Smooth muscle cell (in vitro differentiated cells): ENCODE measurements around the gene ICAM2. TPM values are rescaled to one million over a fixed set of nuclear protein-coding genes. Genes with fewer than 3 reads are reported as not detected.

Experiments
- DNase-seq: peaks from one replicate; lab custom pipeline; 2025; ENCODE audit not compliant: unreplicated experiment; lab: John Stamatoyannopoulos, UW
- H2AFZ ChIP-seq: fragments of 200-600 bp; sonication (generic); 2 replicates; pipeline ENCODE4 v1.6.0; 2016; ENCODE audit warnings: antibody characterized with exemption, low read depth, mild to moderate bottlenecking
- H3F3A ChIP-seq: fragments of 200-600 bp; sonication (generic); 2 replicates; pipeline ENCODE4 v1.6.0; 2017; ENCODE audit warnings: antibody characterized with exemption, low read depth
- H3K27ac ChIP-seq: fragments of 200-600 bp; sonication (generic); 2 replicates; pipeline ENCODE4 v1.5.1; 2016; ENCODE audit warnings: low read depth, mild to moderate bottlenecking
- H3K27me3 ChIP-seq: fragments of 200-600 bp; sonication (generic); 2 replicates; pipeline ENCODE4 v1.6.1; 2016; ENCODE audit warnings: low read depth, mild to moderate bottlenecking
- H3K36me3 ChIP-seq: fragments of 200-600 bp; sonication (generic); 2 replicates; pipeline ENCODE4 v1.5.1; 2016; ENCODE audit warnings: low read depth
- H3K4me1 ChIP-seq: fragments of 200-600 bp; sonication (generic); 2 replicates; pipeline ENCODE4 v1.5.1; 2016; ENCODE audit warnings: low read depth
- H3K4me2 ChIP-seq: fragments of 200-600 bp; sonication (generic); 2 replicates; pipeline ENCODE4 v1.6.0; 2016; ENCODE audit warnings: mild to moderate bottlenecking
- H3K4me3 ChIP-seq: fragments of 200-600 bp; sonication (generic); 2 replicates; pipeline ENCODE4 v1.5.1; 2016; ENCODE audit warnings: mild to moderate bottlenecking
- H3K79me2 ChIP-seq: fragments of 200-600 bp; sonication (generic); 2 replicates; pipeline ENCODE4 v1.6.0; 2016; ENCODE audit warnings: low read depth, mild to moderate bottlenecking
- H3K9ac ChIP-seq: fragments of 200-600 bp; sonication (generic); 2 replicates; pipeline ENCODE4 v1.6.0; 2016; ENCODE audit warnings: low read depth
- H3K9me3 ChIP-seq: fragments of 200-600 bp; sonication (generic); replicated peaks from 2 replicates; pipeline ENCODE4 v1.5.1; 2016; ENCODE audit warnings: low read depth
- H4K20me1 ChIP-seq: fragments of 200-600 bp; sonication (generic); 2 replicates; pipeline ENCODE4 v1.6.0; 2016; ENCODE audit warnings: low read depth
- WGBS: methylation state at CpG from one replicate; pipeline ENCODE4 v1.1.7; 2016; ENCODE audit warnings: low lambda C conversion rate; 5-methylcytosine and 5-hydroxymethylcytosine counted together
- polyA plus RNA-seq: library from polyadenylated mRNA; unstranded; fragments of >200 nt; fragmentation: Nextera tagmentation; extraction: Ambion mirVana; gene quantifications from 2 replicates; pipeline ENCODE4 v1.2.1, GENCODE V29; 2016
- total RNA-seq: library from RNA; depleted of rRNA; stranded (reverse); fragments of >200 nt; gene quantifications from 2 replicates; pipeline ENCODE4 v1.2.3, GENCODE V29; 2014
- TF ChIP-seq, protein P1 (sequence below): fragments of 200-600 bp; sonication (generic); IDR thresholded peaks from 2 replicates; pipeline ENCODE4 v1.5.1; 2017; ENCODE audit warnings: borderline replicate concordance, mild to moderate bottlenecking, antibody characterized with exemption; ENCODE audit not compliant: insufficient read depth, poor library complexity, severe bottlenecking

The ICAM2 gene
- total and polyA plus RNA-seq, 2 experiments from 2014 or later: 1.0 TPM; not detected in 1

DNA sequence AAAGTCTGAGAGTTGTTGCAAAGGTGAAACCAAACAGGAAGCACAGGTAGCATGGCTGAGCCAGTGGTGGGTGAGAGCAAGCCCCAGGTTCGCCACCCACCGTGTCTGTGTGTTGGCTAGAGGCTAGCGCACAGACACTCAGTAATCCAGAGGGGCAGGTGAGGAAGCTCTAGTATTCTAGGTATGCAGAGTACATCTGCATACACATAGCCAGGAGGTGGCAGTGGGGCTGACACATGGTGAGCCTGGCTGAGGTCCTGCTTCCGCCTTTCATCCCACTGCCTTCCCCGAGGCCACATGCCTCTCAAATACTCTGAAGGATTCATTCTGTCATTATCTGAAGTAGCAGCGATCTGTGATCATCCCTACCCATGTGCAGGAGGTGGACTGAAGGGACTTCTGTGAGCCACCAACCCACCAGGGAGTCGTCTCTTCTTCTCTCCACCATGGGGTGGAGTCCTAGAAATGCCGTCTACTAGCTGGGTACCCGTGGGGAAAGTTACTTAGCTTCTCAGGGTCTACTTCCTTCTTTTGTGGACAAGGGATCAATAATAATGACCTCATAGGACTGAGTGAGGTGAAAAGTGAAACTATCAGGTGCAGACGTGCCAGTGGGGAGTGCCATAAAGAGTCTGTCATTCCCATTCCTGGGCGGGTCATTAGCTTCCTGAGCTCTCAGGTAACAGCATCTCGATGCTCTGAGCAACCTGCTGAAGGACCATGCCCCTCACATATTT is 36.0 kb upstream of the ICAM2 start:
- Histone ChIP-seq H3K4me3 (no peak overlapping the region), H3K79me2 (no peaks in the 10 kb centered on the region), H4K20me1 (no peaks in the 10 kb centered on the region), H2AFZ (no peak overlapping the region), H3F3A (no peaks in the 10 kb centered on the region), H3K36me3 (peaks cover 5% of the 10 kb centered on the region), H3K4me2 (no peak overlapping the region), H3K9ac (no peak overlapping the region), H3K9me3 (no peaks in the 10 kb centered on the region), H3K27me3 (no peaks in the 10 kb centered on the region), H3K4me1 (no peaks in the 10 kb centered on the region), H3K27ac (no peak overlapping the region)
- TF ChIP-seq, protein P1, sequence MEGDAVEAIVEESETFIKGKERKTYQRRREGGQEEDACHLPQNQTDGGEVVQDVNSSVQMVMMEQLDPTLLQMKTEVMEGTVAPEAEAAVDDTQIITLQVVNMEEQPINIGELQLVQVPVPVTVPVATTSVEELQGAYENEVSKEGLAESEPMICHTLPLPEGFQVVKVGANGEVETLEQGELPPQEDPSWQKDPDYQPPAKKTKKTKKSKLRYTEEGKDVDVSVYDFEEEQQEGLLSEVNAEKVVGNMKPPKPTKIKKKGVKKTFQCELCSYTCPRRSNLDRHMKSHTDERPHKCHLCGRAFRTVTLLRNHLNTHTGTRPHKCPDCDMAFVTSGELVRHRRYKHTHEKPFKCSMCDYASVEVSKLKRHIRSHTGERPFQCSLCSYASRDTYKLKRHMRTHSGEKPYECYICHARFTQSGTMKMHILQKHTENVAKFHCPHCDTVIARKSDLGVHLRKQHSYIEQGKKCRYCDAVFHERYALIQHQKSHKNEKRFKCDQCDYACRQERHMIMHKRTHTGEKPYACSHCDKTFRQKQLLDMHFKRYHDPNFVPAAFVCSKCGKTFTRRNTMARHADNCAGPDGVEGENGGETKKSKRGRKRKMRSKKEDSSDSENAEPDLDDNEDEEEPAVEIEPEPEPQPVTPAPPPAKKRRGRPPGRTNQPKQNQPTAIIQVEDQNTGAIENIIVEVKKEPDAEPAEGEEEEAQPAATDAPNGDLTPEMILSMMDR: no peak
- WGBS: 62% methylated on average over 12 of the region's 12 CpGs
- DNase-seq: no peak

DNA sequence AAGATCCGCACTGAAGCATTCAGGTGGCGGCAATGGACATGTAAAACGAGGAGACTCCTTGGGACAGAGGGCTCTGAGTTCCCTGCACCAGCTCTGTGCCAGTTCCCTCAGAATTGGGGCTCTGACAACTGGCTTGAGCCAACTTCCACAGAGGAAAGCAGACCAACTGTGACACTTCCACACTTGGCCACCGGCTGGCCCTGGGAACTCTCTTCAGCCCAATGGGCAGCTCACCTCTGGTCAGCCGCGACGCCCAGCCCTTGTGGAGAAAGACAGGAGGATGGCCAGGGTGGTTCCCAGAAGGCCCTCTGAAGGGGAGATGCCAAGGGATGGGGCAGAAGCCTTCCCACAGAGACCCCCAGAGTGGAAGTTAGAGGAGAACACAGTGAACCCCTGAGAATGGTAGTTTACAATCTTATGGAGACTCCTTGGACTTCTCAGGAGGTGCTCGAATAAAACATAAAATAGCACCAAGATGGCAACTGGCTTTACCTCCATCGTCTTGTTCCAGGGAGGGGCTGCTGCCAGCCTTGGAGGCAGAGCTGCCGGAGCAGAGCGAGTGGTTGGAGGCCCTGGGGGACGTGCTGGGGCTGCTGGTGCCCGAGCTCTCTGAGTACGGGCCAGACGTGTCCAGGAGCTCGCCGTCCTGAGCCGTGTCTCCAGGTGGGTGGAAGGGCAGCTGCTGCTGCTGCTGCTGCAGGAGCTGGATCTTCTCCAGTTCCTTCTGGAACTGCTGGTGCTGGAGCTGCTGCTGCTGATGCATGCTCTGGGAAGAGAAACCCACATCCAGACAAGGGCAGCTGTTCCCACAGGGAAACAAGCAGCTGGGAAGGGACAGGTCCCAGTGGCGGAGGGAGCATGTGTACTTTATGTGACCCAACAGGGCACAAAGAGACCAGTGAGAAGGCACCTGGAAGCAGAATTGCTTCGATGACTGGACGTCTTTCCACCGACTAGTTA is 35.0 kb upstream of the ICAM2 start:
- Histone ChIP-seq H3K36me3 (peaks cover 5% of the 10 kb centered on the region), H3K4me3 (no peak overlapping the region), H3K4me2 (no peak overlapping the region), H3K9ac (no peak overlapping the region), H3K4me1 (no peaks in the 10 kb centered on the region), H4K20me1 (no peaks in the 10 kb centered on the region), H2AFZ (no peak overlapping the region), H3K79me2 (no peaks in the 10 kb centered on the region), H3K9me3 (no peaks in the 10 kb centered on the region), H3F3A (no peaks in the 10 kb centered on the region), H3K27ac (no peak overlapping the region), H3K27me3 (no peaks in the 10 kb centered on the region)
- TF ChIP-seq, protein P1: no peak
- DNase-seq: no peak
- WGBS: 96% methylated on average over 22 of the region's 22 CpGs

DNA sequence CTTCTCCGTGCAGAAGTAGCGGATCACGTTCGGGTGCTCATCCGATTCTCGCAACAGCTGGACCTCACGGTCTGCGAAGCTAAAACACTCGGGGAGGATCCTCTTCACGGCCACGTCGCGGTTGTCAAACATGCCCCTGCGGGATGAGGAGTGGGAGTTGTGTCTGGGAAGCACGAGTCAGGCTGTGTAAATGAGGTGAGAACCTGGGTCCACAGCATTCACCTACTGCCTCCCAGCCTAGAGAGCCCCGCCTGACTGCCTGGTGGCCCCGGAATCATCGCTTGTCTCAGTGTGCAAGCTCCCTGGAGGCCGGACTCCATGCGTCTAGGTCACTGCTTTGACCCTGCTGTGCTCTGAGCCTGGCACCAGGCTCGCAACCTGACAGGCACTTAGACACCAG is 33.9 kb upstream of the ICAM2 start:
- Histone ChIP-seq H3K36me3 (peaks cover 5% of the 10 kb centered on the region), H3F3A (no peaks in the 10 kb centered on the region), H3K27me3 (no peaks in the 10 kb centered on the region), H3K4me1 (no peaks in the 10 kb centered on the region), H3K27ac (no peak overlapping the region), H3K9ac (no peak overlapping the region), H3K79me2 (no peaks in the 10 kb centered on the region), H3K4me2 (no peak overlapping the region), H3K4me3 (no peak overlapping the region), H4K20me1 (no peaks in the 10 kb centered on the region), H3K9me3 (no peaks in the 10 kb centered on the region), H2AFZ (no peak overlapping the region)
- 99% methylated on average over 21 of the region's 21 CpGs for WGBS
- TF ChIP-seq, protein P1: no peak
- no peak for DNase-seq
